HG02571 (cell line): Measurements from ENCODE around the gene SEC24B.

Experiments
- ATAC-seq: cut with Tn5 transposase; IDR thresholded peaks from one replicate; pipeline ENCODE4 v1.9.1; 2021; ENCODE audit warnings: mild to moderate bottlenecking, moderate library complexity; ENCODE audit not compliant: unreplicated experiment

Gene SEC24B

GRCh38 chr4:109433205-109434006 lies at the start of gene SEC24B:
Gene SEC24B (plus strand): TSS chr4:109433815. CDS start chr4:109433870, 55 bp downstream.
- ATAC-seq, result peak; percentile 93

- no peak for ATAC-seq
Measured at GRCh38 chr4:109383823-109384222, 49.8 kb upstream of the SEC24B start.

- no peak for ATAC-seq
Measured at GRCh38 chr4:109385260-109385659, 48.4 kb upstream of the SEC24B start.

- peak; percentile 65 for ATAC-seq
Measured at GRCh38 chr4:109389369-109390114, 44.1 kb upstream of the SEC24B start.

- no peak for ATAC-seq
Measured at GRCh38 chr4:109390115-109390768, 43.4 kb upstream of the SEC24B start.

GRCh38 chr4:109395694-109396093 lies 37.9 kb upstream of the SEC24B start:
- no peak for ATAC-seq

GRCh38 chr4:109398928-109399327 lies 34.7 kb upstream of the SEC24B start:
- ATAC-seq, result no peak

- peak; percentile 61 for ATAC-seq
Measured at GRCh38 chr4:109406337-109406931, 27.2 kb upstream of the SEC24B start.

- no peak for ATAC-seq
Measured at GRCh38 chr4:109407027-109407737, 26.4 kb upstream of the SEC24B start.

GRCh38 chr4:109408711-109409110 lies 24.9 kb upstream of the SEC24B start:
- no peak for ATAC-seq

- no peak for ATAC-seq
Measured at GRCh38 chr4:109410226-109410625, 23.4 kb upstream of the SEC24B start.

GRCh38 chr4:109410776-109411175 lies 22.8 kb upstream of the SEC24B start:
- ATAC-seq, result no peak

GRCh38 chr4:109411964-109412363 lies 21.7 kb upstream of the SEC24B start:
- no peak for ATAC-seq

GRCh38 chr4:109412776-109413175 lies 20.8 kb upstream of the SEC24B start:
- no peak for ATAC-seq

- ATAC-seq, result no peak
Measured at GRCh38 chr4:109414938-109415337, 18.7 kb upstream of the SEC24B start.

- ATAC-seq, result no peak
Measured at GRCh38 chr4:109418588-109418987, 15.0 kb upstream of the SEC24B start.

GRCh38 chr4:109419679-109420078 lies 13.9 kb upstream of the SEC24B start:
- ATAC-seq, result no peak

- ATAC-seq, result no peak
Measured at GRCh38 chr4:109424093-109424841, 9.3 kb upstream of the SEC24B start.

GRCh38 chr4:109425405-109425804 lies 8.2 kb upstream of the SEC24B start:
- ATAC-seq, result no peak

GRCh38 chr4:109429545-109429944 lies 4.1 kb upstream of the SEC24B start:
- ATAC-seq, result no peak
